Suprapubic skin (tissue), 4 donors: Measurements from ENCODE around the gene PTPN14. TPM values are rescaled to one million over a fixed set of nuclear protein-coding genes. Genes with fewer than 3 reads are reported as not detected.

ENCODE experiments used
- DNase-seq, 2 donors: peaks; one replicate each; pipeline ENCODE4 v3.0.0-alpha.2; 2019; ENCODE audit warnings: low spot score in 2 of 2
- H3K27ac ChIP-seq: fragments of 200-600 bp; sonication (generic); one replicate; pipeline ENCODE4 v1.5.1; 2019
- H3K27me3 ChIP-seq: fragments of 200-600 bp; sonication (generic); one replicate; pipeline ENCODE4 v1.5.1; 2019
- H3K36me3 ChIP-seq: fragments of 200-600 bp; sonication (generic); one replicate; pipeline ENCODE4 v1.5.1; 2019
- H3K4me1 ChIP-seq: fragments of 200-600 bp; sonication (generic); one replicate; pipeline ENCODE4 v1.5.1; 2019
- H3K4me3 ChIP-seq: fragments of 200-600 bp; sonication (generic); one replicate; pipeline ENCODE4 v1.5.1; 2019; ENCODE audit warnings: mild to moderate bottlenecking
- H3K9me3 ChIP-seq: fragments of 200-600 bp; sonication (generic); one replicate; pipeline ENCODE4 v1.5.1; 2019
- EP300 ChIP-seq: sonication (generic); formaldehyde crosslinking; IDR thresholded peaks from one replicate; pipeline ENCODE4 v1.6.1; 2017; ENCODE audit warnings: antibody characterized with exemption
- POLR2A ChIP-seq, 2 donors: fragments of 450-650 bp; IDR thresholded peaks; one replicate each; pipeline ENCODE4 v1.6.1; 2017; ENCODE audit warnings: antibody characterized with exemption in 2 of 2, mild to moderate bottlenecking in 2 of 2, moderate library complexity in 2 of 2
- POLR2AphosphoS5 ChIP-seq, 3 donors: sonication (generic); formaldehyde crosslinking; IDR thresholded peaks; one replicate each; pipeline ENCODE4 v1.6.1; 2017; ENCODE audit warnings: antibody characterized with exemption in 3 of 3
- WGBS: methylation state at CpG from one replicate; pipeline ENCODE4 v1.1.5; 2018; 5-methylcytosine and 5-hydroxymethylcytosine counted together
- total RNA-seq, 4 donors: library from RNA; depleted of rRNA; stranded (reverse); fragments of >200 nt; gene quantifications; one replicate each; pipeline ENCODE4 v1.1.0, GENCODE V29; 2016
- TF ChIP-seq, protein P1 (sequence below), 2 donors: fragments of 200-600 bp in 1 of 2; fragments of 450-650 bp in 1 of 2; sonication (generic) in 1 of 2; IDR thresholded peaks; one replicate each; pipeline ENCODE4 v1.5.1; 2016 to 2019; ENCODE audit warnings: antibody characterized with exemption in 2 of 2, mild to moderate bottlenecking in 1 of 2, moderate library complexity in 1 of 2

The PTPN14 gene
- total RNA-seq, 4 donors from 2014 or later: 67.9 to 159 (median 96.4) TPM

DNA sequence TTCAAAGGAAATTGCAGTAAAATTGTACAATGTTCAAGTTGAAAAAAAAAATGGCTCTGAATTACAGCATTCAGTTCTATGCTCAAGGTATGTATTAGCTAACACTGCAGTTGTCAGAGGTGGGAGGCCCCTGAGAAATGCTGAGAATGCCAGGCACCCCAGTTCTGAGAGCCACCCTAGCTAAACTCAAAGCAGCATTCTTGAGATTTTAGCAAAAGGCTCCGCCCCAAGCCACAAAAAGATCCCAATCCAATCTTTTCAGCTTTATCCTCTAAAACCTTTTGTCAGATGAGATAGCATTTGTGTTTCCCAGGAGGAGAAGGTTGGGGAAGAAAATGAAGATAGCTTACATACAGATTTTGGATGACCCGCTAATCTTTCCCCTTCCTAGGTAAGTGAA, 201.6 kb downstream of the PTPN14 start:
- WGBS: 94% methylated on average over 2 of the region's 2 CpGs
- Histone ChIP-seq H3K36me3 (peaks cover 33% of the 10 kb centered on the region), H3K27me3 (no peaks in the 10 kb centered on the region), H3K4me1 (no peaks in the 10 kb centered on the region), H3K27ac (no peak overlapping the region), H3K4me3 (no peak overlapping the region), H3K9me3 (no peaks in the 10 kb centered on the region)
- DNase-seq: no peak
- TF ChIP-seq, protein P1, sequence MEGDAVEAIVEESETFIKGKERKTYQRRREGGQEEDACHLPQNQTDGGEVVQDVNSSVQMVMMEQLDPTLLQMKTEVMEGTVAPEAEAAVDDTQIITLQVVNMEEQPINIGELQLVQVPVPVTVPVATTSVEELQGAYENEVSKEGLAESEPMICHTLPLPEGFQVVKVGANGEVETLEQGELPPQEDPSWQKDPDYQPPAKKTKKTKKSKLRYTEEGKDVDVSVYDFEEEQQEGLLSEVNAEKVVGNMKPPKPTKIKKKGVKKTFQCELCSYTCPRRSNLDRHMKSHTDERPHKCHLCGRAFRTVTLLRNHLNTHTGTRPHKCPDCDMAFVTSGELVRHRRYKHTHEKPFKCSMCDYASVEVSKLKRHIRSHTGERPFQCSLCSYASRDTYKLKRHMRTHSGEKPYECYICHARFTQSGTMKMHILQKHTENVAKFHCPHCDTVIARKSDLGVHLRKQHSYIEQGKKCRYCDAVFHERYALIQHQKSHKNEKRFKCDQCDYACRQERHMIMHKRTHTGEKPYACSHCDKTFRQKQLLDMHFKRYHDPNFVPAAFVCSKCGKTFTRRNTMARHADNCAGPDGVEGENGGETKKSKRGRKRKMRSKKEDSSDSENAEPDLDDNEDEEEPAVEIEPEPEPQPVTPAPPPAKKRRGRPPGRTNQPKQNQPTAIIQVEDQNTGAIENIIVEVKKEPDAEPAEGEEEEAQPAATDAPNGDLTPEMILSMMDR (IDR thresholded peaks at IDR 0.05): no peak
- TF ChIP-seq EP300: no peak
- TF ChIP-seq POLR2A (IDR thresholded peaks at IDR 0.05): no peak
- TF ChIP-seq POLR2AphosphoS5 (IDR thresholded peaks at IDR 0.05): no peak

DNA sequence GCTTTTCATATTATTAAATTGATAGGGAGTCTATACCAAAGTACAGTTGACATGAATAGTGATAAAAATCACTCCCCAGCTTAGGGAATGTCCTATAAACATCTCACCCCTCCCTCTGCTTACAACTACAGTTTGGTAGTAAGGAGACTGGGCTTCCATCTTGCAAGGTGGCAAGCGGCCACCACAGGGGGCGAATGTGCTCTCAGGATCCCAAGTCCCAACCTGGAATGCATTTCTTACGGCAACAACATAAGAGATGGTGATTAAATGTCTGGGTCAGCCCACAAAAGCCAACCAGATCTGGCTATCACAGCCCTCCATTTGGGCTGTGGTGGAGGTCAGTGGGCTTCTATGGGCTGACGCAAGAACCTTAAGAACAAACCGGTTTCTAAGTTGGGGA, 202.4 kb downstream of the PTPN14 start:
- H3K4me3 ChIP-seq: no peak overlapping the region
- TF ChIP-seq EP300: no peak
- TF ChIP-seq POLR2A (IDR thresholded peaks at IDR 0.05): no peak
- TF ChIP-seq, protein P1 (IDR thresholded peaks at IDR 0.05): no peak
- no peak for TF ChIP-seq POLR2AphosphoS5 (IDR thresholded peaks at IDR 0.05)
- 93% methylated on average over 5 of the region's 5 CpGs for WGBS

DNA sequence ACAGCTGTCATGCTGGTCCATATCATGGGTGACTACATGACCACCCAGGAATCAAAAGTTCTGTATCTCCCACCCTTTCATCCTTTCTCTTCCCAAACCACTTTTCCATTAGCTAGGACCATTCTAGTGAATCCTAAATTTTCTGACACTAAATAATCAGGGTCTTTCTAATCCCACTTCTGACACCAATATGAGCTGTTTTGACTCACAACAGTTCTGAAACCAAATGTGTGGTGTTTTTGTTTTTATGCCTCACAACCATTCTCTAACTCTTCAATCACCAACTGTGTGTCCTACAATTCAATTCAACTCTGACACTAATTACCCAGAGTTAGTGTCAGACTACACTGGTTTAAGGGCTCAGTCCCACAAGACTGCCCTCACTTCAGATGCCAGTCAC, 206.5 kb downstream of the PTPN14 start:
- H3K4me3 ChIP-seq: no peak overlapping the region
- H3K36me3 ChIP-seq: peaks cover 27% of the 10 kb centered on the region
- no peaks in the 10 kb centered on the region for H3K4me1 ChIP-seq
- no peak overlapping the region for H3K27ac ChIP-seq
- no peak for TF ChIP-seq POLR2A (IDR thresholded peaks at IDR 0.05)
- no peaks in the 10 kb centered on the region for H3K27me3 ChIP-seq
- H3K9me3 ChIP-seq: no peaks in the 10 kb centered on the region
- no peak for DNase-seq

More for the DNA sequence above, 202.4 kb downstream of the PTPN14 start:
- H3K4me1 ChIP-seq: no peaks in the 10 kb centered on the region
- no peak for DNase-seq
- peaks cover 35% of the 10 kb centered on the region for H3K36me3 ChIP-seq
- H3K27ac ChIP-seq: no peak overlapping the region
- H3K27me3 ChIP-seq: no peaks in the 10 kb centered on the region
- no peaks in the 10 kb centered on the region for H3K9me3 ChIP-seq

DNA sequence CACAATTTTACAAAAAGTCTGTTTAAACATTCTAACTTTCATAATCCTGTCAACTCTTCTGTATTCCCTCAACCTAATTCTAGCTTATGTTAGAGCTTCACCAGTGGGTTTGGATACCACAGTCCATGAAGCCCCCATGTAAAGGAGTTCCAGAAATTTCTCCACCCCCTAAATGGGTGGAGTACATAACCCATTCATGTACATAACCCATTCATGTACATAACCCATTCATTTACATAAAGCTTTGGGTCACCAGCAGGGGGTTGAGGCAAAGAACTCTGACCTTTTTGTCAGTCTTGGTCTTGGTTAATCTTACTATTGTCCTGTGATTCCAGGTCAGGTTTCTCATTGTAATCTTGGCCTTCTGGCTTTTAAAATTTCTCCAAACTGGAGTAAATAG, 208.9 kb downstream of the PTPN14 start:
- H3K4me3 ChIP-seq: no peak overlapping the region
- no peak for DNase-seq
- H3K27me3 ChIP-seq: no peaks in the 10 kb centered on the region
- H3K36me3 ChIP-seq: peaks cover 23% of the 10 kb centered on the region
- H3K4me1 ChIP-seq: peaks cover 10% of the 10 kb centered on the region
- TF ChIP-seq, protein P1 (IDR thresholded peaks at IDR 0.05): no peak
- TF ChIP-seq POLR2AphosphoS5 (IDR thresholded peaks at IDR 0.05) (no peak), POLR2A (IDR thresholded peaks at IDR 0.05) (no peak), EP300 (no peak)
- H3K9me3 ChIP-seq: no peaks in the 10 kb centered on the region
- H3K27ac ChIP-seq: no peak overlapping the region

DNA sequence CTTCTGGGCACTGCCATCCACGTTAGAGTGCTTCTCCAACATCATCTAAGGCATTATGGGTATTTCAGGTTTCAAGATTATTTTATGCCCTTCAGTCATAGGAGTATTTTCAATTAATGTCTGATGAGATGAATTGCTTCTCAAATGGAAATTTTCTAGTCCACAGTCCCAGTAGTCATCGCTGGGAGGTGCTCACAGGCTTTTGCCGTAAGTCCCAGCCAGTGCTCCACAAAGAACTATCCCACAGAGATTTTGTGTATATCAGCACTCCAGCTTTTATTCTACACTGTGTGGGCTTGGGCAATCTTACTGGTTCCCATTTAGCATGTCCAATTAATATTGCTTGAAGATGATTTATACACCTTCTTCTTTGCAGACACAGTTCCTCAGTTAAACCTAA, 209.5 kb downstream of the PTPN14 start:
- DNase-seq: no peak
- H3K36me3 ChIP-seq: peaks cover 22% of the 10 kb centered on the region
- no peaks in the 10 kb centered on the region for H3K9me3 ChIP-seq
- no peak overlapping the region for H3K4me3 ChIP-seq
- H3K27me3 ChIP-seq: no peaks in the 10 kb centered on the region
- H3K27ac ChIP-seq: no peak overlapping the region
- no peak for TF ChIP-seq POLR2A (IDR thresholded peaks at IDR 0.05)
- no peak for TF ChIP-seq EP300
- TF ChIP-seq POLR2AphosphoS5 (IDR thresholded peaks at IDR 0.05): no peak
- TF ChIP-seq, protein P1 (IDR thresholded peaks at IDR 0.05): no peak
- 81% methylated on average over 3 of the region's 3 CpGs for WGBS
- H3K4me1 ChIP-seq: peaks cover 15% of the 10 kb centered on the region

DNA sequence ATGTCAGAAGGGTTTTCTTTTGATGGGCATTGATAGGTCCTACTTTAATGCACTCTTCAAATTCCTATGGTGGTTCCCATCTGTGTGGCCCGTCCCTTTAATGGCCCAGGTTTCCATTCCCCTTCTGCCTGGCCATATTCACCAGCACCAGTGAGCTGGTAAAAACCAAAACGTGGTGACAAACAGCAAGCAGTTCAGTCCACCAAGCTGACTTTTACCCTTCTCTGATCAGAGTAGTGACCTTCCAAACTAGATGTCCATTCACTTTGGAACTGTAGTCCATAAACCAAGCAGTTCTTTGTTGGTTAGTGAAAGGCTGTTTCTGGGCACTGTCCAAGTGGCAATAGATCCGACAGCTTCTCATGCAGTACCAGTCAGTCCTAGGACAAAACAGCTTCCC, 209.9 kb downstream of the PTPN14 start:
- Histone ChIP-seq H3K27me3 (no peaks in the 10 kb centered on the region), H3K9me3 (no peaks in the 10 kb centered on the region), H3K27ac (no peak overlapping the region), H3K4me1 (peaks cover 16% of the 10 kb centered on the region), H3K36me3 (peaks cover 22% of the 10 kb centered on the region), H3K4me3 (no peak overlapping the region)
- TF ChIP-seq EP300 (no peak), POLR2AphosphoS5 (IDR thresholded peaks at IDR 0.05) (no peak), POLR2A (IDR thresholded peaks at IDR 0.05) (no peak)
- TF ChIP-seq, protein P1 (IDR thresholded peaks at IDR 0.05): no peak
- no peak for DNase-seq
- 94% methylated on average over 3 of the region's 3 CpGs for WGBS
